Activated CD8-positive, alpha-beta memory T cell treated with anti-CD3 and anti-CD28 coated beads, Interleukin-2, amount 50 U/mL, for 1 hour (primary cell): ENCODE results near the gene BUB1.
"Not testable (repeated sequence)": the region's sequence is repeated elsewhere in the genome, so short reads cannot be mapped to it uniquely, and the experiment has no call there.

Experiments
- DNase-seq: peaks from one replicate; pipeline ENCODE4 v3.0.0-alpha.2; 2020; ENCODE audit errors: extremely low read depth

The BUB1 gene

GRCh38 chr2:110690083-110690965, 12.5 kb upstream of the BUB1 start:
- DNase-seq = no peak

GRCh38 chr2:110688594-110689091, 10.8 kb upstream of the BUB1 start:
- no peak for DNase-seq

- DNase-seq = not testable (repeated sequence)
Observed at GRCh38 chr2:110687775-110688484, 10.1 kb upstream of the BUB1 start.

GRCh38 chr2:110682872-110683271, 5.0 kb upstream of the BUB1 start:
- DNase-seq = no peak

DNA sequence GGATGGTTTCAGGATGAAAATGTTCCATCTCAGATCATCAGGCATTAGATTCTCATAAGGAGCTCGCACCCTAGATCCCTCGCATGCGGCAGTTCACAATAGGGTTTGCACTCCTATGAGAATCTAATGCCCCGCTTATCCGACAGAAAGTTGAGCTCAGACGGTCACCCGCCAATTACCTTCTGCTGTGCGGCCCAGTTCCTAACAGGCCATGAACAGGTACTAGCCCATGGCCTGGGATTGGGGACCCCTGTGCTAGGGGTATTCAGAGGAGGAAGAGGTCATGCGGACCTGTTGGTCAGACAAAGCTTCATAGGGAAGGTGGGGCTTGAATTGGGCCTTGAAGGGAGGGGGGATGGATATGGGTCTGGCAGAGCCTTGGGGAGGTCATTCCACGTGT, 4.4 kb upstream of the BUB1 start:
- no peak for DNase-seq

GRCh38 chr2:110680709-110681108, 2.8 kb upstream of the BUB1 start:
- DNase-seq = no peak

- DNase-seq = no peak
Observed at GRCh38 chr2:110679865-110680264, 2.0 kb upstream of the BUB1 start.

DNA sequence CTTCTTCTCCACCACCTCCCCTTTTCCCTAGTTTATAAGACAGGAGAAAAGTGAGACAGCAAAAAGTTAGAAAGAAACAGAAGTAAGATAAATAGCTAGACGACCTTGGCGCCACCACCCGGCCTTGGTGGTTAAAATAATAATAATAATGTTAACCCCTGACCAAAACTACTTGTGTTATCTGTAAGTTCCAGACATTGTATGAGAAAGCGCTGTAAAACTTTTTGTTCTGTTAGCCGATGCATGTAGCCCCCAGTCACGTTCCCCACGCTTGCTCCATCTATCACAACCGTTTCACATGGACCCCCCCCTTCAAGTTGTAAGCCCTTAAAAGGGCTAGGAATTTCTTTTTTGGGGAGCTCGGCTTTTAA, 1.5 kb upstream of the BUB1 start:
- no peak for DNase-seq

DNA sequence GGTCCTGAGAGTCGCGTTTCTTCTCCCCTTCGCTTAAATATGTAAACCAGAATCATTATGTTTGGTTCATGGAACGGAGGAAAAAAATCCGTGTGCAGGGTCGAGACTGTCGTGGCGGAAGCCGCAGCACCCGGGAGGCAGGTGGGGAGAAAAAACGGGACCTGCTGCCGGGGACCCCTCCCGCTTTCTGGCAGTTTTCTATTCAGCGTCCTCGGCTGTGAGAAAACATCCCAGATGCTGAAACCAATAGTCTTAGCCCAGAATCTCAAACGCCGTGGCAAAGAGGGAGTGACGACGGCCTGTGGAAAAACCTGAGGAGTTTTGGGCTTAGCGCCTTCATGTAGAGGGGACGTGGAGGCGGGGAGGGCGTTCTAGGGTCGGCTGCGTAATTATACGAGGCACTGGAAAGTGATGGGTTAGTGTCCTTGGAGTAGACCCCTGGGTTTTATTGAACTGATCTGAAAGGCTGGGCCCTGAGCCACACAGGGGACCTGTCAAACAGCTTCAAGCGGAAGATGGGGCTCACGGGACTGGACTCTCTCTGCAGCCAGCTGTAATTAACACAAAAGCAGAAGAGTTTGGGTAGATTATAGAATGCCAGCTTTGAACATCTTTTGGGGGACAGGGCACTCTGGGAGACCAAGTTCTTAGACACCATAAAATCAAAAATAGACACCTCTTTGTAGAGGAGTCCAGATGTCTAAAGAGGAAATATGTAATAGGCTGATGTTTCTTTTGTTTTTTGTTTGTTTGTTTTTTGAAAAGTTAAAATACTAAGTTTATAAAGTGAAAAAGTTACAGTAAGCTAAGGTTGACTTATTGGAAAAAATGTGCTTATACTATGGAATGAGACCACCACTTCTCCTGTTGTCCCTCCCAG, 834 bp upstream of the BUB1 start:
- no peak for DNase-seq

DNA sequence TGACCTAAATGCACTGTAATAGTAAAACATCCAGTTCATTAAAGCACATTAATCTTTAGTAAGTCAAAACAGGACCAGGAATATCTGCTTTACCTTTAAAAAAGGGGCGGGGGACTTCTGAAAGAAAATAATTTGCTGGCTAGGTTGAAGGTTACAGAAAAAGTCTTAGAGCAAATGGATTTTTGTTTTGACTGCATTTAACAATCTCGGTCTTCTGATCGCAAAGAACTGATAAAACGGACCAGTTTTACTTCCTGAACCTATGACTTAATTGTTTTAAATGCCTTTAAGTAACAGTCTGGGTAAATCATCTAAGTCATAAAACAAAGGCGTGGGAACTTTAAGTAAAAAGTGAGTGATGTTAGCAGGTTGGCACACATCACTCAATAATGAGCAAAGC, 783 bp downstream of the BUB1 start:
- DNase-seq = no peak

DNA sequence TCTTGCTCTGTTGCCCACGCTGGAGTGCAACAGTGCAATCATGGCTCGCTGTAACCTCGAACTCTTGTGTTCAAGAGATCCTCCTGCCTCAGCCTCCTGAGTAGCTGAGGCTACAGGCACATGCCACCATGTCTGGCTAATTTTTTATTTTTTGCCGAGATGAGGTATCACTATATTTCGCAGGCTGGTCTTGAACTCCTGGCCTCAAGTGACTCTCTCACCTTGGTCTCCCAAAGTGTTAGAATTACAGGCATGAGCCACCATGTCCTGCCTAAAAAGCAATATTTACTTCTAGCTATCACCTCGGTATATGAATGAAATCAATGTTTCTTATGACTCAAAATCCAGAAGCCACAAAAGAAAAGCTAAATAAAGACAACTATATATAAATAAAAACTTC, 2.2 kb downstream of the BUB1 start:
- no peak for DNase-seq

- no peak for DNase-seq
Observed at GRCh38 chr2:110674620-110675555, 3.0 kb downstream of the BUB1 start.

- DNase-seq = no peak
Observed at GRCh38 chr2:110673201-110673600, 4.7 kb downstream of the BUB1 start.

DNA sequence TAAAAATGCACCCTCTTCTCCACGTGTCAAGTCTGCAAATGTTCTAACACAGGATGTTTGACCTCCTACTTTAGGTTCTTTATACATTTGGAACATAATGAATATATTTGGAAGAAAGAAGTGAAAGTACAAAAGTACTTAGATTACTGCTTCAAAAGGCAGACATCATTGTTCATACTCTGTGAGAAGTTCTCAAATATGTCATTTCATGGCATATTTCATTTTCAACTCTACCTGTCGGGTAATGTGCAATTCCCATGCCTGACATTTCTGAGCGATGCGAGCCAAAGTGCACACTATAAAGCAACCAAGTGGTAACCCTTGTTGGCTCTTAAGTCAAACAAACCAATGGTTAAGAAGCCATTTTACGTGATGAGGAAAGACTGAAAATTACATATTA, 7.0 kb downstream of the BUB1 start:
- DNase-seq = no peak

DNA sequence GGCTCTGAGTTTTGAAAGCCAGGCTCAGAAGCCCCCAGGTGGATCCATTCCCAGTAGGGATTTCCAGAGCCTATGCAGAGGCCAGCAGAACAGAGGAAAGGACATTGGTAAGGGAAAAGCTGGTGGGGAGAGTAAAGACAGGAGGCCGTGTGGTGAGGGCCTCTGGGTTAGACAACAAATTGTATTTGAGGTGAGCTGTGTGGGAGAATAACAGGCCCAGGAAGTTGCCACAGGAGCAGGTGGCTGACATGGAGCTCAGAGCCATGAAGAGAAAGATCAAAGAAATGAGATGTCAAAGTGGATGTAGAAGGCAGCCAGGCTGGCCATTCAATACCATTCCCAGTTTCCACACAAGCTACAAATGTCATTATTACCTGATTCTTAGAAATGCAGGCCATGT, 8.8 kb downstream of the BUB1 start:
- DNase-seq = no peak

DNA sequence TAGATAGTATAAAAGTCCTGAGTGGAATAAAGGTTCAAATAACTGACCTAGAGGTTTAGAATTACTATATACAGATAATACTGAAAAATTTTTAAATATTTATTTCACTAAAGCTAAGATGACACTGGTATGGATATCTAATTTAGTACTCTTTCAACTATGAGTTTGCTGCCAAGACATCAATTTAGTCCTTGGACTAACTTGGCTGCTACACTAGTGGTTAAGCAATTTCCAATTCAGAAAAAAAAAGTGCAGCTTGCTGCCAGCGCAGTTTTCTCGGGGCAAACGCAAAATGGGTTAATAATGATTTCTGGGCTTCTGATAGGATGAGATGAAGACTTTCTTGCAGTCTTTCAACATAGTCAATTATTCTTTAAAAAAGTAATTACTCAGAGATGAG, 10.8 kb downstream of the BUB1 start:
- DNase-seq = no peak

GRCh38 chr2:110664135-110664534, 13.7 kb downstream of the BUB1 start:
- DNase-seq = no peak

- no peak for DNase-seq
Observed at GRCh38 chr2:110662560-110662959, 15.3 kb downstream of the BUB1 start.

GRCh38 chr2:110660558-110660957, 17.3 kb downstream of the BUB1 start:
- DNase-seq = no peak

- no peak for DNase-seq
Observed at GRCh38 chr2:110659248-110659647, 18.6 kb downstream of the BUB1 start.

- no peak for DNase-seq
Observed at GRCh38 chr2:110657724-110658305, 20.0 kb downstream of the BUB1 start.
